Sigmoid colon (tissue), 7 donors: ENCODE data around the gene CHMP4A. TPM values are rescaled to one million over a fixed set of nuclear protein-coding genes. Genes with fewer than 3 reads are reported as not detected.
"Not testable (repeated sequence)": the region's sequence is repeated elsewhere in the genome, so short reads cannot be mapped to it uniquely, and the experiment has no call there.

Source experiments
- DNase-seq: peaks from one replicate; pipeline ENCODE4 v3.0.0-alpha.2; 2019
- H3K27ac ChIP-seq, 4 donors: fragments of 200-600 bp; sonication (generic); one replicate each; pipeline ENCODE4 v1.5.1; 2016 to 2019; ENCODE audit warnings: mild to moderate bottlenecking in 1 of 4
- H3K27me3 ChIP-seq, 3 donors: fragments of 200-600 bp; sonication (generic); one replicate each; pipeline ENCODE4 v1.5.1; 2019; ENCODE audit warnings: mild to moderate bottlenecking in 1 of 3
- H3K36me3 ChIP-seq, 4 donors: fragments of 200-600 bp; sonication (generic); one replicate each; pipeline ENCODE4 v1.5.1; 2016 to 2019
- H3K4me1 ChIP-seq, 4 donors: fragments of 200-600 bp; sonication (generic); one replicate each; pipeline ENCODE4 v1.5.1; 2017 to 2019
- H3K4me3 ChIP-seq, 4 donors: fragments of 200-600 bp; sonication (generic); one replicate each; pipeline ENCODE4 v1.5.1; 2017 to 2019; ENCODE audit warnings: mild to moderate bottlenecking in 2 of 4, moderate library complexity in 1 of 4
- H3K9me3 ChIP-seq, 4 donors: fragments of 200-600 bp in 3 of 4; sonication (generic) in 3 of 4; one replicate each; pipeline versions ENCODE4 v1.5.1 to v1.6.1; 2013 to 2019
- CTCF ChIP-seq, 4 experiments: fragments of 450-650 bp in 3 of 4; fragments of 200-600 bp in 1 of 4; IDR thresholded peaks; one replicate each; pipeline ENCODE4 v1.5.1; 2016 to 2019; ENCODE audit warnings: antibody characterized with exemption in 4 of 4, mild to moderate bottlenecking in 3 of 4, moderate library complexity in 2 of 4
- EP300 ChIP-seq, 4 donors: sonication (generic); formaldehyde crosslinking; IDR thresholded peaks; one replicate each; pipeline ENCODE4 v1.6.1; 2017; ENCODE audit warnings: antibody characterized with exemption in 4 of 4
- POLR2A ChIP-seq, 2 donors: fragments of 450-650 bp; IDR thresholded peaks; one replicate each; pipeline ENCODE4 v1.6.1; 2016; ENCODE audit warnings: antibody characterized with exemption in 2 of 2, mild to moderate bottlenecking in 2 of 2, moderate library complexity in 2 of 2
- POLR2AphosphoS5 ChIP-seq, 4 donors: sonication (generic); formaldehyde crosslinking; IDR thresholded peaks; one replicate each; pipeline ENCODE4 v1.6.1; 2017; ENCODE audit warnings: antibody characterized with exemption in 4 of 4
- WGBS, 2 donors: extraction: QIAGEN DNeasy Blood & Tissue Kit; methylation state at CpG; one replicate each; pipeline ENCODE4 v1.1.7; 2013; 5-methylcytosine and 5-hydroxymethylcytosine counted together
- intact Hi-C: fragments of 100-400 bp; cut with DNase I; formaldehyde crosslinking; loops from one replicate; pipeline ENCODE4 v1.15.1; 2023
- polyA plus RNA-seq, 3 donors: library from polyadenylated mRNA; stranded (reverse); fragments of 200-250 nt; gene quantifications; one replicate each; pipeline ENCODE4 v1.2.3, GENCODE V29; 2013
- total RNA-seq, 4 donors: library from RNA; depleted of rRNA; stranded (reverse); fragments of >200 nt; gene quantifications; one replicate each; pipeline ENCODE4 v1.1.0, GENCODE V29; 2016
- donor health status: healthy with polysubstance abuse.
- donor health status: Bipolar disorder and iron deficiency.
- donor health status: healthy.

Gene CHMP4A
- total and polyA plus RNA-seq, 7 donors, result 65.6 to 149 (median 109) TPM

GRCh38 chr14:24207625-24208024, 5.7 kb downstream of the CHMP4A start:
- no peak overlapping the region for H3K27ac ChIP-seq
- peaks cover 5 to 81% (median 19%) of the 10 kb centered on the region in 4 donors for H3K36me3 ChIP-seq
- peak; percentile 21 for DNase-seq
- intact Hi-C loops, result no loop called here
- H3K4me1 ChIP-seq, result peaks cover 0 to 19% (median 10%) of the 10 kb centered on the region in 4 donors
- TF ChIP-seq EP300 (IDR thresholded peaks at IDR 0.05) (no peak), CTCF (IDR thresholded peaks at IDR 0.05) (no peak), POLR2AphosphoS5 (IDR thresholded peaks at IDR 0.05) (no peak), POLR2A (IDR thresholded peaks at IDR 0.05) (no peak)
- no peak overlapping the region for H3K4me3 ChIP-seq
- no peaks in the 10 kb centered on the region for H3K27me3 ChIP-seq
- 99% methylated on average over 2 of the region's 2 CpGs for WGBS, 2 donors
- no peaks in the 10 kb centered on the region for H3K9me3 ChIP-seq

- Histone ChIP-seq H3K4me1 (peaks cover 0 to 14% (median 5%) of the 10 kb centered on the region in 4 donors), H3K4me3 (no peak overlapping the region), H3K9me3 (no peaks in the 10 kb centered on the region), H3K27me3 (no peaks in the 10 kb centered on the region), H3K36me3 (peaks cover 5 to 86% (median 19%) of the 10 kb centered on the region in 4 donors), H3K27ac (no peak overlapping the region)
- intact Hi-C loops, result no loop called here
- peak; percentile 10 for DNase-seq
- 75 to 95% methylated on average over 5 of the region's 5 CpGs for WGBS, 2 donors
- TF ChIP-seq EP300 (IDR thresholded peaks at IDR 0.05), result no peak
- no peak for TF ChIP-seq CTCF (IDR thresholded peaks at IDR 0.05)
- TF ChIP-seq POLR2AphosphoS5 (IDR thresholded peaks at IDR 0.05), result no peak
These were observed 6.2 kb downstream of the CHMP4A start for GRCh38 chr14:24207104-24207551.

GRCh38 chr14:24206260-24207103, 6.8 kb downstream of the CHMP4A start:
- H3K36me3 ChIP-seq, result peaks cover 5 to 88% (median 20%) of the 10 kb centered on the region in 4 donors
- peak; percentile 26 for DNase-seq
- H3K27ac ChIP-seq, result no peak overlapping the region
- no peak overlapping the region for H3K4me3 ChIP-seq
- H3K27me3 ChIP-seq, result no peaks in the 10 kb centered on the region
- intact Hi-C loops, result no loop called here
- H3K4me1 ChIP-seq, result peaks cover 0 to 8% (median 2%) of the 10 kb centered on the region in 4 donors
- WGBS, 2 donors, result 97 to 98% methylated on average over 11 of the region's 11 CpGs
- TF ChIP-seq POLR2AphosphoS5 (IDR thresholded peaks at IDR 0.05) (no peak), EP300 (IDR thresholded peaks at IDR 0.05) (no peak), POLR2A (IDR thresholded peaks at IDR 0.05) (no peak), CTCF (IDR thresholded peaks at IDR 0.05) (no peak)
- no peaks in the 10 kb centered on the region for H3K9me3 ChIP-seq

DNA sequence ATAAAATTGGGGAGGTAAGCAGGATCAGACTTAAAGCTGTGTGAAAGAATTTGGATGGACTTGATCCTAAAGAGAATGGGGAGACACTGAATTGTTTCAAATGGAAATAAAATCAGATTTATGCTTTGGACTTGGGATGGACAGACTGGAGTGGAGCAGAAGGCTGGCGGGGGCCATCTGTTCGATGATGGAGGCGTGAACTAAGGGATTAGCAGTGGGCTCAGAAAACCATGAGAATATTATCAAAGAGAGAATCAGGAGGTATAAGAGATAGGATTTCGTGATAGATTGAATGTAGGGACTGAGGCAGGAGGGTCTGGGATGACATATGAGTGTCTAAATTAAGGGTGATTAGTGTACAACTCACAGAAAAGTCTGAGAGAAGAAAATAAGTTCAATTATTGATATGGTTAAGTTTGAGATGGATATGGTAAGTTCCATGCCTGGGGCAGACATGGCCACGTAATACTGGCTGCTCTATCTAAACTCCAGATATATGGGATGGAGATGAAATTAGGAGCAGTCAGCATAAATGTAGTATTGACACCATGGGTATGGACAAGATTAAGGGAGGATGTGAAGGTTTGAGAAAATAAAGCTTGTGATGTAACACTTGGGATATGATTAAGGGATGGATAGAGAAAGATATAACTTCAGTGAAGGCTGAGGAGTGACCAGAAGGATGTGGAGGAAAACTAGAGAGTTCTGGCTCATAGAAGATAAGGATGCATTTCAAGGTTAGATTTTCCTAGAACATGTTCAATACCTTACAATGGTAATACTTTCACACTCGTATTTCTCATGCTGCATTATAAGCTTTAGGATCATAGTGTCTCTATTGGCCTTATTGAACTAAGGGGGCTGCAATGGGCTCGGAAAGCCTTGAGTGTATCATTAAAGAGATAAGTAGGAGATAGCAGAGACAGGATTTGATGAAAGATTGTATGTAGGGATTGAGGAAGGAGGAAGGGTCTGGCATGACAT, 8.8 kb downstream of the CHMP4A start:
- Histone ChIP-seq H3K36me3 (peaks cover 0 to 79% (median 14%) of the 10 kb centered on the region in 4 donors), H3K27ac (no peak overlapping the region), H3K27me3 (no peaks in the 10 kb centered on the region), H3K4me1 (no peaks in the 10 kb centered on the region), H3K9me3 (no peaks in the 10 kb centered on the region), H3K4me3 (no peak overlapping the region)
- intact Hi-C loops, result no loop called here
- DNase-seq, result peak; percentile 9
- TF ChIP-seq EP300 (IDR thresholded peaks at IDR 0.05) (no peak), POLR2A (IDR thresholded peaks at IDR 0.05) (no peak), POLR2AphosphoS5 (IDR thresholded peaks at IDR 0.05) (no peak), CTCF (IDR thresholded peaks at IDR 0.05) (no peak)
- WGBS, 2 donors, result 95 to 96% methylated on average over 7 of the region's 7 CpGs

GRCh38 chr14:24203249-24203886, 9.9 kb downstream of the CHMP4A start:
- WGBS, 2 donors, result 96 to 98% methylated on average over 16 of the region's 16 CpGs
- intact Hi-C loops, result not testable (repeated sequence)

DNA sequence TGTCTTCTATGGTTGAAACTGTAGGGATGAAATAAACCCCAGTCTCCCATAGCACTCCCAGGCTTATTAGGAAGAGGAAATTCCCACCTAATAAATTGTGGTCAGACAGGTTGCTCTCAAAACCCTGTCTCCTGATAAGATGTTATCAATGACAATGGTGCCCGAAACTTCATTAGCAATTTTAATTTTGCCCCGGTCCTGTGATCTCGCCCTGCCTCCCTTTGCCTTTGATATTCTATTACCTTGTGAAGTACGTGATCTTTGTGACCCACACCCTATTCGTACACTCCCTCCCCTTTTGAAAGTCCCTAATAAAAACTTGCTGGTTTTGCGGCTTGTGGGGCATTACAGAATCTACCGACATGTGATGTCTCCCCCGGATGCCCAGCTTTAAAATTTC, 10.8 kb downstream of the CHMP4A start:
- H3K36me3 ChIP-seq, result peaks cover 0 to 60% (median 8%) of the 10 kb centered on the region in 4 donors
- 95 to 96% methylated on average over 8 of the region's 8 CpGs for WGBS, 2 donors

More at GRCh38 chr14:24203249-24203886, 9.9 kb downstream of the CHMP4A start:
- H3K27ac ChIP-seq, H3K27me3 ChIP-seq, H3K4me1 ChIP-seq, H3K4me3 ChIP-seq, H3K9me3 ChIP-seq: not testable (repeated sequence)
- DNase-seq, result peak; percentile 40
- peaks cover 0 to 68% (median 11%) of the 10 kb centered on the region in 4 donors for H3K36me3 ChIP-seq

More for the DNA sequence above, 10.8 kb downstream of the CHMP4A start:
- H3K9me3 ChIP-seq, intact Hi-C loops, H3K4me1 ChIP-seq, H3K27me3 ChIP-seq, H3K27ac ChIP-seq, H3K4me3 ChIP-seq: not testable (repeated sequence)
- peak; percentile 3 for DNase-seq
